ENCODE data around the gene DENND10.
"Not testable (repeated sequence)": the region's sequence is repeated elsewhere in the genome, so short reads cannot be mapped to it uniquely, and the experiment has no call there.

DENND10 gene

GRCh38 chr10:119132521-119133345 is 28.8 kb downstream of the DENND10 start:
- no peak for DNase-seq (ENCODE audit: low read depth)

DNA sequence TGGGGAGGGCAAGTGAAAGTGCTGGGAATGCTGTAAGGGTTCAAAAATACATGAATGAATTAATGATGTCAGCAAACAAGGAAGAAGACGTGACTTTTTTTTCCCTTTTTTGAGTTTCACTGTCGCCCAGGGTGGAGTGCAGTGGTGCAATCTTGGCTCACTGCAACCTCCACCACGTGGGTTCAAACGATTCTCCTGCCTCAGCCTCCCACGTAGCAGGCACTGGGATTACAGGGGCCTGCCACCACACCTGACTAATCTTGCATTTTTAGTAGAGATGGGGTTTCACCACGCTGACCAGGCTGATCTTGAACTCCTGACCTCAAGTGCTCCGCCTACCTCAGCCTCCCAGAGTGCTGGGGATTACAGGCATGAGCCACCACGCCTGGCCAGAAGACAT is 30.0 kb downstream of the DENND10 start:
- DNase-seq (ENCODE audit: low read depth) = no peak

DNA sequence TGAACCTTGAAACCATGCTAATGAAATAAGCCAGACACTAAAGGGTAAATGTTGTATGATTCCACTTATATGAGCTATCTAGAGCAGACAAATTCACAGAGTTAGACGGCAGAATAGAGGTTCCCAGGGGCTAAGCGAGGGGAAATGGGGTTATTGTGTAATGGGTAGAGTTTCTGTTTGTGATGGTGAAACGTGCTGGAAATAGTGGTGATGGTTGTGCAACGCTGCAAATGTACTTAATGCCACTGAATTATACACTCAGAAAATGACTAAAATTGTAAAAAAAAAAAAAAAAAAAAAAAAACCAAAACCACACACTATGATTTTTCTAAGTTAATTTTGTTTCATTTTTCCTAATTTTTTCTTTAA is 31.6 kb downstream of the DENND10 start:
- DNase-seq (ENCODE audit: low read depth) = no peak

DNA sequence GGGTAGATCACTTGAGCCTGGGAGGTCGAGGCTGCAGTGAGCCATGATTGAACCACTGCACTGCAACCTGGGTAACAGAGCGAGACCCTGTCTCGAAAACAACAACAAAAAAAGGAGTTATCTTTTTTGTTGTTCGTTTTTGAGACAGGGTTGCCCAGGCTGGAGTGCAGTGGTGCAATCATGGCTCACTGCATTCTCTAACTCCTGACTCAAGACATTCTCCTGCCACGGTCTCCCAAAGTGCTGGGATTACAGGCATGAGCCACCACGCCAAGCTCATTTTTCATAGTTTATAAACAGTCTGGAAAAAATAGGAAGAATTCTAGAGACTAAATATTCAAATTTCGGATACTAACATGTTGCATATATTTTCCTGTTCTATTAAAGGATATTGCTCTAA is 32.2 kb downstream of the DENND10 start:
- no peak for DNase-seq (ENCODE audit: low read depth)

DNA sequence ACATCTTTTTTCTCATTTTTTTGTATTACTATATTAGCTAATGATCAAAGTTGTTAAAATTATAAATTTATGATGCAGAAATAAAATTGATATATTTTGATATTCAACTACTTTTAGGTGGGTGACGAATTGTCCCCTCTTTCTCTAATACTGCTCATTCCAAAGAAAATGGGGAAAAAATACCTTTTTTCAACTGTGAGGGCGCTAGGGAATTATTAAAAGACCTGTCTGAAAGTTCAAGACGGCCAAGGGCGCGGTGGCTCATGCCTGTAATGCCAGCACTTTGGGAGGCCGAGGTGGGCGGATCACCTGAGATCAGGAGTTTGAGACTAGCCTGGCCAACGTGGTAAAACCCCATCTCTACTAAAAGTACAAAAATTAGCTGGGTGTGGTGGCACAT is 34.0 kb downstream of the DENND10 start:
- not testable (repeated sequence) for DNase-seq (ENCODE audit: low read depth)

DNA sequence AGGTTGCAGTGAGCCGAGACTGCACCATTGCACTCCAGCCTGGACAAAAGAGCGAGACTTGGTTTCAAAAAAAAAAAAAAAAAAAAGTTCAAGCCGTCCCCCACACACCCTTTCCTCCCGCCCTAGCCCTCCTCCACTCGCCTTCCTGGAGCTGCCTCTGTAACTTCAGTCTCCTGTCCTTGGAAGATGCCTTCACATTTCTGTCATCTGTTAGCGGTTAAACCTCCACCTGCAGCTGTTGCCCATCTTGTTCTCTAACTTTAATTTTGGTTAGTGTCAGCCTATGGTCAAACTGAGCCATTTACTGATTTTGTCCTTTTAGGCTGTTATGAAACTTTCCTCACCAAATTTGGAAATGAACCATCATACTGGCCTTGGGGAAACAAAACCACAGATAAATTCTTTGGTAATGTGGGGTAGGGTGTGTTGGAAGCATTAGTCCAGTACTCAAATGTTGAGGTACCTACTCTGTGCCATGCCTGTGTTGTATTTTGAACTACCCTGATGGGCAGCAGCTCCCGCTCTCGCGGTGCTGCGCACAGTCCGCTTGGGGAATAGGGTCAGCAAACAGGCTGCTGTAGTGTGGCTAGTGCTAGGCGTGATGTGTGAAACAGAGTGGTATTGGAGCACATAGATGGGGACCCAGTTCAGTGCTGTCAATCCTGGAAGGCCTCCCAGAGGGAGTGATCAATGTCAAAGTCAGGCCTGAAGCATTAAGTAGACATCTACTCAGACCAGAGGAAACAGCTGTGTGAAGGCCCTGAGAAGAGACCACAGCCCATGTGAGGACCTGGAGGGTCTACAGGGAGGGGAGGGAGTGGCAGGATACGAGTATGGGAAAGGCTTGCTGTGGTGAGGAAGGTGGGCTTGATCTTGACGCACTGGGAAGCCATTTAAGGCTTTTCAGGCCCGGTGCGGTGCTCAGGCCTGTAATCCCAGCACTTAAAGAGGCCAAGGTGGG is 34.7 kb downstream of the DENND10 start:
- no peak for DNase-seq (ENCODE audit: low read depth)

DNA sequence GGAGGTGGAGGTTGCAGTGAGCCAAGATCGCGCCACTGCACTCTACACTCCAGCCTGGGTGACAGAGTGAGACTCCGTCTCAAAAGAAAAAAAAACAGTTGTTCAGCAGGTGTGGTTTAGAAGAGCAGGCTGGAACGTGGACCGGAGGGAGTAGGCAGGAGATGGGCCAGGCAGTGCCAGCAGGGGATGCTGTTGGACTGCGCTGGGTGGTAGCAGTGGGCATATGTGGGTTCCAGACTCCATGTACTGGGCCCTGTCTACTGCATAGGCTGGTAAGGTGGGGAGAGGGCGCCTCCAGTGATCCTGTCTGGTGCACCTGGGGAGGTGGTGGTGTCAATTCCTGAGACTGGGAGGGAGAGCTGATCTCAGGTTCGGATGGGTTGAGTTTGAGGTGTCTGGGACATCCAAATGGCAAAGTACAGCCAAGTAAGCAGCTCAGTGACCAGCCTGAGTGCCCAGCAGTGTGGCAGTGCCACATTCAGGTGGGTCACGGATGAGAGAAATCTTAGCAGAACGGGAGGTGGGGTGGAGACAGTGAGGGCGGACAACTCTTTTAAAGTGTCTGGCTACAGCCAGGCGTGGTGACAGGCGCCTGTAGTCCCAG is 35.7 kb downstream of the DENND10 start:
- peak; percentile 1 for DNase-seq (ENCODE audit: low read depth)

GRCh38 chr10:119140603-119141245 is 36.8 kb downstream of the DENND10 start:
- no peak for DNase-seq (ENCODE audit: low read depth)

- no peak for DNase-seq (ENCODE audit: low read depth)
Measured at GRCh38 chr10:119143657-119144056, 39.7 kb downstream of the DENND10 start.

GRCh38 chr10:119149157-119149556 is 45.2 kb downstream of the DENND10 start:
- DNase-seq (ENCODE audit: low read depth) = no peak

DNA sequence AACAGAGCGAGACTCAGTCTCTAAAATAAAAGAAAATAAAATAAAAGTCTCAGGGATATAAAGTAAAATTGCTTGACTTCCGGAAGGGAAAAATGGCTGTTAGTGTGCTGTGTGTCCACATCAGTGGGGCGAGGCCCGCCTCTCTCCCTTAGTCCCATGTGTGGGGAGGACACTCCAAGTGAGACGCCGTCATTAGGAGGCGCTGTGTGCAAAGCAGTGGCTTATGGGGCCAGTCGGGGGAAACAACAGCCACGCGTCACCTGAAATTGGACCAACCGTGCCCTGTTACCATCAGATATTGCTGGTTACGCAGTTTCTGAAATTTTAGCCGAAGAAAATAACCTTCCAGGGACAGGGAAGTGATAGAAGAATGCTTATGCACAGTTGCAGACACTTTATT is 45.8 kb downstream of the DENND10 start:
- no peak for DNase-seq (ENCODE audit: low read depth)

DNA sequence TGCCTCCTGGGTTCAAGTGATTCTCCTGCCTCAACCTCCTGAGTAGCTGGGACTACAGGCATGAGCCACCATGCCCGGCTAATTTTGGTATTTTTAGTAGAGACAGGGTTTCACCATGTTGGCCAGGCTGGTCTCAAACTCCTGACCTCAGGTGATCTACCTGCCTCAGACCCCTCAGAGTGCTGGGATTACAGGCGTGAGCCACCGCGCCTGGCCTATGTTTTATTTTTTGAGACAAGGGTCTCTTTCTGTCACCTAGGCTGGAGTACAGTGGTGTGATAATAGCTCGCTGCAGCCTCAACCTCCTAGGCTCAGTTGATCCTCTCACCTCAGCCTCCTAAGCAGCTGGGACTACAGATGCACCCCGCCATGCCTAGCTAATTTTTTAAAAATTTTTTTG is 47.7 kb downstream of the DENND10 start:
- DNase-seq (ENCODE audit: low read depth) = not testable (repeated sequence)

- DNase-seq (ENCODE audit: low read depth) = no peak
Measured at GRCh38 chr10:119153041-119153440, 49.1 kb downstream of the DENND10 start.

GRCh38 chr10:119153661-119154060 is 49.7 kb downstream of the DENND10 start:
- DNase-seq (ENCODE audit: low read depth) = no peak

DNA sequence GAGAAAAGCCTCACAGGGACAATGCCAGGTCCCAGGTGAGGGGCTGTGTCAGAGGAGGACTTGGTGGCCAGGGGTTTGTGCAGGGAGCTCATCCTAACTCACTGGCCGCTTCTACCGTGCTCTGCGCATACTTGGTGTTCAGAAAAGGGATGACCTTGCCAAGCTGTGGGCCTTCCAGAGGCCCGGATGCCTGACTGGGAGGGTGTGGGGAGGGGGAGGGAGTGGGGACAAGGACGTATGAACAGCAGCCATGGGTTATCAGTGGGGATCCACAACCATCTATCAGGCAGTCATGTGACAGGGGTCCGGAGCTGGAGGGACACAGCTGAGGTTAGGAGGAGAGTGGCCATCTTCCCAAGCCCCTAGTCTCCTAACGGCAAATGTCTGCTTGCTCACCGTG is 55.4 kb downstream of the DENND10 start:
- no peak for DNase-seq (ENCODE audit: low read depth)

- no peak for DNase-seq (ENCODE audit: low read depth)
Measured at GRCh38 chr10:119161680-119162451, 58.0 kb downstream of the DENND10 start.

- DNase-seq (ENCODE audit: low read depth) = no peak
Measured at GRCh38 chr10:119162452-119163092, 58.7 kb downstream of the DENND10 start.

- no peak for DNase-seq (ENCODE audit: low read depth)
Measured at GRCh38 chr10:119165171-119166117, 61.5 kb downstream of the DENND10 start, which contains the start of gene SFXN4. TSS of gene SFXN4 (minus strand) at chr10:119165714. CDS start at chr10:119165647, 67 bp downstream.

DNA sequence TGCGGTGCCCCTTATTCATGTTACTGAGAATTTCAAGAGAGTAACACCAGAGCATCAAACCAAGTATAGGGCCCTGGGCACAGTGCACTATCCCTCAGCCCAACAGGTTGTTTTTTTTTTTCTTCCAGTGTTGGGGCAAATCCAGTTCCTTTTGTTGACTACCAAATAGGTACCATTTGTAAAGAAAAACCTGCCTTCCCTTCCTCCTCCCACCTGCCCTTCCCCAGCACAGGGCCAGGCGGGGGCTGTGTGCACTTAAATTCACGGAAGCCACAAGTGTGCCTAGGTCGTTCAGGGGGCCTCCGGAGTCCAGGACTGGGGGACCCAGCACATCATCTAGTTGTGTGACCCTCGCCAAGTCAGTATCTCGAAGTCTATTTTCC is 62.2 kb downstream of the DENND10 start:
- DNase-seq (ENCODE audit: low read depth) = no peak

DNA sequence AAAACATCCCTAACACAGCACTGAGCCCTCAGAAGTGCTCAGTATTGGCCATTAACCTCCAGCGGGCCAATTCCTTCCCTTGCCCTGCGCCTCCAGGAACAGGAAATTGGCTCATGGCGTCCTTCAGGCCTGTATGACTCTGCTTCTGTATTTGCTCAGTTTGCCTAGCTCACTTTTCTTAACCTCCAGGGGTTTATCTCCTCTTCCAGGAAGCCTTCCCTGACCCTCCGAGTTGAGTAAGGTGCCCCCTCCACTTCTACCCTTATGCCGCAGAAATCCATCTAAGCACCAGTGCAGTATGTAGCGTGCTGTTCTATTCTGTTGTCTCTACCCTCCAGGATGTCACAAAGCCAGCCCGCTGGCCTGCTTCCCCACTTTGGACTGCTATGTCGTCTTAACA is 62.7 kb downstream of the DENND10 start:
- no peak for DNase-seq (ENCODE audit: low read depth)
